T47D (cell line): ENCODE measurements around the gene SEMA5A.

Experiments
- DNase-seq, 2 experiments: peaks; one replicate each; pipeline versions ENCODE4 v3.0.0 to v3.0.0-alpha.2; 2011 to 2012; ENCODE audit warnings: low read depth in 1 of 2, low spot score in 1 of 2
- JUND ChIP-seq: IDR thresholded peaks from 2 replicates; pipeline ENCODE4 v1.6.1; 2012; ENCODE audit warnings: low read depth
- in situ Hi-C: cut with HindIII; loops from 2 replicates; pipeline ENCODE4 v1.10.0; 2016; ENCODE audit warnings: low sequenced_read_pairs, low pct_unique_long_range_greater_than_20kb

The SEMA5A gene

DNA sequence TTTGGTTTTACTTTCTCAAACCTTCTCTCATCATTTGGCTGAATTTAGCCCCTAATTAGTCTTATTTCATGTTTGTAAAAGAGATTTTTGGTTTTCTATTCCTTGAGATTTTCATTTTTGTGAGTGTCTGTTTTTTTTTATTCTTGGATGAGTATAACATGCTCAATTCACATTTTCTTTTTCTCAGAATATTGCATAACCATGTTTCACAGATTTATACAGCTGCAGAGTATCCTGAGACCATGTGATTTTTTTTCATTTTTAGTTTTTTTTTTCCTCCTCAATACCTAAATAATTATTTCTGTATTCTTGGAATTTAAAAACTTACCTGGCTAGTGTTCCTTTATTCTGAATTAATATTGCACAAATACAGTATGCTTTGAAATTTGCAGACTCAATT is 361.9 kb downstream of the SEMA5A start:
- TF ChIP-seq JUND = no peak
- in situ Hi-C loops = no loop called here
- DNase-seq = no peak

DNA sequence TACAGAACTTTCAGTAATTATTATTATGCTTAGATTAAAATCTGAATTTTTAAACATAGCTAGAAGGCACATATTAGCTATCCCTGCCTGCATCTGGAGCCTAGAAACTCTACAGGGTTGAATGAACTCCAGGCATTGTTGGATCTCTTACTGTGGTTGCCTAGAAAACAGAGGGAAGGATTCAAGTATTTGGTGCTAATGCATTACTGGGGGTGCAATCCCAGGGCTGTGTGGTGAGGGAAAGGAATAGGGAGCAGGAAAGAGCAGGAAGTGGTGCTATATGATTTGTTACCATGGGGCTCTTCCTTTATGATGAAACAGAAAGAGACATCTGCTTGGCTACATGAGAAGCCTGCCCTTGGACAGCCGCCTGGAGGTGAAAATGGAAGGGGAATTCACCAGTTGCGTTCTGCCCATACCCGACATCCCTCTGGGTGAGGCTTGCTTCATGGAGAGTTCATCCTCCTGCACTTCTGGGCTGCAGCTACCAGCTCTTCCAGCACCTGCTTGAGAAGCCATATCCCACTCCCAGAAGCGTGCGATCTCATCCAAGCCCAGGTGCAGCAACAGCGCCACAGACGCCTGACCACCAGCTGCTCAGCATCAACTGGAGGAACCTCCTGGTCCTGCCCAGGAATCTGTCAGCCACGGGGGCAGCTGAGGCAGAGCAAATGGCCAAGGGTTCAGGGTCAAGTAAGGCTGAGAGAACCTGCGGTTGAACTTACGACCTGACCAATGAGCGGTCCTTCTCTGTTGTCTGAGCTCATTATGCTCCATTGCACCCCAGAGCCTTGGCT is 362.8 kb downstream of the SEMA5A start:
- in situ Hi-C loops = no loop called here
- TF ChIP-seq JUND = no peak
- DNase-seq = no peak

DNA sequence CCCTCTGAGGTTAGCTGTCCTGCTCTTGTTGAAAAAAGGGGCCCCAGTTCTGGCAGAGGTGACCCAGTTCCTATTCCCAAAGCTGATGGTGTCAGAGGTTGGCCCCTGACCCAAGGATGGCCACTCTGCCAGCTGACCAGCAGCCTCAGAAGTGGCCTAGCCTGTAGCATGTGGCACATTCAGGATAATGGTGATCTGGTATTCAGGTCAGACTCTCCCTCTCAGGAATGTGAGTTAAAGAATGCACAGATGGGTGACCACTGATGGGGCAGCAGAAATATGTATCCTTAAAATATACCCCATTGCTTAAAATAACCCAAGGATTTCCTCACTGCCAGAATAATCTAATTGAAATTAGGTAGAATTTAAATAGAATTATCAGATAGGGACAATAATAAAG is 369.2 kb downstream of the SEMA5A start:
- in situ Hi-C loops = no loop called here
- TF ChIP-seq JUND = no peak

DNA sequence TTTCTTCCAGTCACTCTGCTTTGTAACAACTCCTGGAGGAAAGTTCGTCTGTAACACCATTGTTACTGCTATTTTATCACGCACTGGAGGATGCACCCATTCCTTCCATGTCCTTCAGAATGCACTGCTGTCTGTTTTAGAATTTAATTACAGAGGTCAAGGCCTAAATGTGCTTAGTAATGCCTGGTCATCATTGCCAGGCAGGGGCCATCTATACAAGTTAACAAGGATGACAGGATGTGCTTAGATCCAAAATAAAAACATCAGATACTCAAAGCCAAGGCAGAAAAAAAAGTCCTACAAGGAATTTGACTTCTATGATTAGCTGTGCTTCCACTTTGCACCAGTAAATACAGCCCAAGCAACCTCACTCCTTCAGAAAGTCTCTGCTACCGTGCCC is 371.4 kb downstream of the SEMA5A start:
- TF ChIP-seq JUND = no peak
- no peak for DNase-seq
- in situ Hi-C loops = no loop called here

More for the DNA sequence above, 369.2 kb downstream of the SEMA5A start:
- DNase-seq = no peak

DNA sequence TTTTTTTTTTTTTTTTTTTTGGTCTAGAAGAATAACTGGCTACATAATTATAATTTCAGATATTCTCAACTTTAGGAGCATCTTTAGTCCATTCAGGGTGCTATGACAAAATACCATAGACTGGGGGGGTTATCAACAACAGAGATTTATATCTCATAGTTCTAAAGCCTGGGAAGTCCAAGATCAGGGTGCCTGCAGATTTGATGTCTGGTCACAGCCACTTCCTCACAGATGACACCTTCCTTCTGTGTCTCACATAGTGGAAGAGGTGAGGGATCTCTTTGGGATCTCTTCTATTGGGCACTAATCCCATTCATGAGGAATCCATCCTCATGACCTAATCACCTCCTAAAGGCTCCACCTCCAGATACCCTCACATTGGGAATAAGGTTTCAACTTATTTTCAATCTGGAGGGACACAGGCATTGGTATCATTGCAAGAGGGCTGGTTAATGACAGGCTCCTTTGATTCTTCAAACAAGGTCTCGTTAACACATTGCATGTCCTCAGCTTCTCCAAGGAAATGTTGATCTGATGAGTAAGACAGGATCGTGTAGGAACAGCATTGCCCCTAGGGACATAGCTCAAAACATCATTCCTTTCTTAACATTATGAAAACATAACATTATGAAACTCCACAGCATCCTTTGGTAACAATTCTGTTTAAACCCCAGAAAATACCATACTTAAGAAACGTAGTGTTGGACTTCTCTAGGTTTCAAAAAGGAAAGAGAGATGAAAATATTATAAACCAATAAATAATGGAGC is 372.4 kb downstream of the SEMA5A start:
- TF ChIP-seq JUND = no peak
- no peak for DNase-seq
- in situ Hi-C loops = no loop called here

DNA sequence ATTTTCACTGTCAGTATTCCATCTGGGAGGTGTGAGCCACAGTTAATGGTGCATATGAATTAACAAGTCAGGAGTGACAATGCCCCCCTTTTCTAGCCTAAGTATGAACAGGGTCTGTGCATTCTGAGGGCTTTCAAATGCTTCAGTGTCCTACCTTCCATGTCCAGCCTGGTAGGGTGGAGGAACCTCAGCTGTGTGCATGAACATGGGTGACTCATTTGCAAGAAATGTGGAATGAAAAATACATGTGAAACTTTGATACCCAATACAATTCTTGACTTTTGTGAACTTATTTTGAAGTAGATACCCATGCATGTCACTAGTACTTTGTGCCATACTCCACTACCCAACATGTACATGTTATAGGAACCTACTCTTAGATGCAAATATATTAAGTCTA is 375.8 kb downstream of the SEMA5A start:
- DNase-seq = no peak
- no peak for TF ChIP-seq JUND
- in situ Hi-C loops = no loop called here

DNA sequence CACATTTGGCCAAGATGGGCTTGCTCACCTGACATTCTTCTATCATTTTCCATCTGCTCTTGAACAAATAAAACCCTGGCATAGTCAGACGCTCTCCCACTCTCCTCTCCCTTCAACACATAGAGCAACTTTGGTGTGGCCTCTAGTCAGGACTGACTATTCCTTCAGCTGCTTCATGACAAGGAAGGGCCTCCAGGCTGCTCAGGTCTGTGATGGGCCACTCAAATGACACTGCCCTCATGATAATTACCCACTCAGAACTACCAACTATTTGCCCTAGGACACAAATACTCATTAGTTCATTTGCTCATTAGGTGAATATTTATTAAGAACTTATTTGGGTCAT is 376.3 kb downstream of the SEMA5A start:
- TF ChIP-seq JUND = no peak
- in situ Hi-C loops = no loop called here
- DNase-seq = no peak

DNA sequence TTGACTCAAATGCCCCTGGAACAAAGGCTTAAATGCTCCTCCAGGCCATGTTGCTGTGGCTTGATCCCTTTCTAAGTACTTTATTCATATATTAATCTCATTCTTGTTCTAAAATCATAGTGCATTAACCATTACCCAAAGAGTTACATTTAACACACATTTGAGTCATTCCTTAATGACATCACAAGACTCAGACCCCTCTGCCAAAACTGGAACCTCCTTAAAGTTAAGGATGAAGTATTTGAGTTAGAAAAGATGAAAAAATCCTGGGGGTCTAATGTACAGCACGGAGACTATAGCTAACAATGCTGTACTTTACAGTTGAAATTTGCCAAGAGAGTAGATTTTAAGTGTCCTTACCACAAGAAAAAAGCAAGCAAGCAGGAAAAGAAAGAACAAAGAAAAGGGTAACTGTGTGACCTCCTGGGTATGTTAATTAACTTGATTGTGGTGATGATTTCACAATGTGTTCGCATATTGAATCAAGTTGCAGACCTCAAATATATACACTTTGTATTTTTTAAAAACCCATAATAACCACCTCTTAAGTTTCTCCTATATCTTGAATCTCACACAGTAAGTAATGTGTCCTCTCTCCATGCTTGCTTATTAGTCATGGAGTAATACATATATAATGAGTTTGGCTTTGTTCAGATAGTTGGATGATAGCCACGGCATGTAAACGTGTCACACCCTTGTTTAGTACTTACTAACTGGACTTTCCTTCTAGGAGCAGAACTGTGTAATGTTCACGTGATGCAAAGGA is 376.9 kb downstream of the SEMA5A start:
- no peak for TF ChIP-seq JUND
- in situ Hi-C loops = no loop called here
- no peak for DNase-seq

DNA sequence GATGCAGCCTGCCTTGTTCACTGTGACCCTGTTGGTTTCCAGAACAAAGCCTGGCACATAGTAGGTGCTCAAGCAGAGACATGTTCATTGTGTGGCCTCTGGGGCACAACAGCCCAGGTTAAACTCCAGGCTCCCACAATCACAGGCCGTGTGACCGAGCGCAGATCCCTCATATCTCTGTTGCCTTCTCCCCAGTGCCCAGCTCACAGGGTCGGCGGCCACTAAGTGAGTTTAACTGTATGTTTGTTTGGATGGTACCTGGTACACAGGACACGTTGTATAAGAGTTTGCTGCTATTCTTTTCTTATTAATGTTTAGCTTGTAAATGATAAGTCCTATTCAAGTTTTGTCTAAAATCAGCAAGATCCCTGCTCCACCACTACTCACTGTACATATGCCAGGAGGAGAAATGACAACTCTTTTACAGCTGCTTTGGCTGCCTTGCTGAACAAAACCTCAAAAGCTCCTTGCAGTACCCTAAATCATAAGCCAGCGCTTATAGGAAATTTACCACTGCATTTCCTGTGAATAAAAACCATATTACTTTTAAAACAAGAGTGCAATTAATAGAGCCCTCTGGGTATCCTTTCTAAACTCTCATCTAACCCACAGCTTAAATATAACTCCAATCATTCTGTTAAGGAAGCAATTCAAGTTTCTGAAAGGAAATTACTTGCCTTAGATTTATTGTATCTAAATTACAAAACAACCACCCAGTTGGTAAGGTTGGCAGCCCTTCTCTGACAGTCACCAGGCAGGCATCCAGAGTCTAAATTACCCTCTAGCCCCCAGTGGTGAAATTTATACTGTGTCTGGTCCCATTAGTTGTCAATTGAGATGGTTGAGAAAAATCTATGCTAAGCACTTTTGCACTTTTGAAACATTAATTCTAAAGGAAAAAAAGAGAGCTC is 379.4 kb downstream of the SEMA5A start:
- in situ Hi-C loops = no loop called here
- TF ChIP-seq JUND = no peak
- no peak for DNase-seq

DNA sequence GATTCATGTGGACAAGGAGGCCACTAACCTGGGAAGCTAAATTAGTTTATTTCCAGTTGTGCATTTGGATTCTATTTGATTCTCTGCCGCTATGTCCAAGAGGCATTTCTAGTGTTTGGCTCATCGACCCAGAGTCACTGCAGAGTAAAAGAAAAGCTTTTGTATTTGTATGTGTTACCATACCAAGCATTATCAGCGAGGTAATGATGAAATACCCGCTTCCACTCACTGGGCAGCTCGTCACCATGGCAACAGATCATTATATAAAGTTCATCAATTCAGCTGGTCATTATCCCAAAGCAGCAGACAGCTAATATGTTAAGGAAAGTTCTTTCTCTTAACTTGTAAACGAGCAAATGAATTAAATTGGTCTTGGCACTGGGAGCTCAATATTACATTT is 380.3 kb downstream of the SEMA5A start:
- TF ChIP-seq JUND = no peak
- in situ Hi-C loops = no loop called here
- DNase-seq = no peak

DNA sequence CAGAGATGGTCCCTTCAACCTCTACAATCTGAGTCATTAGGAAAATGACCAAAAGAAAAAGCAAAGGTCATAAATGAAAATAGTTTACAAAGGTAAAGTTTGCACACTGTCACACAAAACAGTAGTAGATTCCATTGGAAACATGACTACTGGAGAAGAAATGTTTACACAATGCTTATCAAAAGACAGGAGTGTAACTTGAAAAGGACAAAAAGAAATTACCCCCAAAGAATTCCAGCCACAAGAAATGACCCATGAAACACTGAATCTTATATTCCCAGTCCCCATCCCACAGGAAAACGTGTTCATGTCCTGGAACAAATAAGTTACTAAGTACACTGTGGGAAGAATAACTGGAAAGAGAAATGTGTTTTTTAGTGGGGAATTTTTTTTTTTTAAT is 385.1 kb downstream of the SEMA5A start:
- no peak for DNase-seq
- in situ Hi-C loops = no loop called here
- TF ChIP-seq JUND = no peak

DNA sequence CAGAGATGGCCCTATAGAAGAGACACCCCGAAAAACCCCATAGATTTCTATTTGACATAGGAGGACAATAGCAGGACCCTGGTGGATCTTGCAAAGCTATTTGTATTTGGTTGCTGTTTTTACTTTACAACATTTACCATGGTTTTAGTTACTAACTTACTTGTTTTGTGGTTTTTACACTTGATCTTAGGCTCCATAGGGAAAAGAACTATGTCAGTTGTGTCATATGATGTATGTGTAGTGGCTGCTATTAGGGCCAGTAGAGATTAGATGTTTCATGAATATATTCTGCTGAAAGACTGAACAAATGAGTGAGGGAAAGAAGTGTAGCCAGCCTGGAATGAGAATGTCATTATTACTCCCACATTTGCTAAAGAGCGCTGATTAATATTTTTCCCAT is 388.1 kb downstream of the SEMA5A start:
- DNase-seq = no peak
- in situ Hi-C loops = no loop called here
- no peak for TF ChIP-seq JUND

DNA sequence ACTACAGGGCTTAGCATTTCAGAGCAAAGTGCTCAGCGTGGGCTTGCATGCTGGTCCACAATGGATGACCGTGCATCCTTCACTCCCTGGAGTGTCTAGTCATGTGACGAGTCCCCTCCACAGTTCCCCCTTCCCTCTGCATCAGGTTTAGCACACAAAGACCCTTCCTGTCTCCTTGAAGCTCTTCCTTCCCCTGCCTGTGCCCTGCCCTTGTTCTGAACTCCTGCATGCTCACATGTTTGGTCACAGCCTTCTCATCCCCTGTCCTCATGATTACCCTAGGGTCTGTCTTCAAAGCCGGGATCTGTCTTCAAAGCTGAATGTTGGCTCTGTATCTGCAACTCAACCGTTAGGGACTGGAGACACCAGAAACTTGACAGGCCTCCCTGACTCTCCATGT is 388.9 kb downstream of the SEMA5A start:
- in situ Hi-C loops = no loop called here
- TF ChIP-seq JUND = no peak

More for the DNA sequence above, 388.9 kb downstream of the SEMA5A start:
- no peak for DNase-seq
